B cell (primary cell): ENCODE measurements around the gene SMARCA4. TPM values are rescaled to one million over a fixed set of nuclear protein-coding genes. Genes with fewer than 3 reads are reported as not detected.

ENCODE experiments used
- ATAC-seq: fragments of 200-7000 bp; cut with Tn5 transposase; one replicate; pipeline ENCODE4 v1.10.0; 2021; ENCODE audit warnings: low read depth, mild to moderate bottlenecking, moderate number of reproducible peaks, moderate library complexity
- CTCF ChIA-PET: fragments of 350-600 bp; sonication (Branson Sonifier 250); formaldehyde crosslinking; loops from one replicate; lab custom pipeline; 2021; ENCODE audit warnings: antibody characterized with exemption, inconsistent platforms; lab: Charles Lee
- POLR2A ChIA-PET: fragments of 350-600 bp; sonication (Branson Sonifier 250); formaldehyde crosslinking; loops from one replicate; lab custom pipeline; 2021; ENCODE audit warnings: antibody characterized with exemption; lab: Charles Lee
- DNase-seq: peaks from one replicate; pipeline ENCODE4 v3.0.0; 2013
- H2AFZ ChIP-seq: 2 replicates; pipeline ENCODE4 v1.6.1; 2012; ENCODE audit warnings: mild to moderate bottlenecking, low read depth, low read length; ENCODE audit not compliant: insufficient read depth, poor library complexity, severe bottlenecking
- H3K27ac ChIP-seq, 2 donors: 1 replicate in 1 of 2; 2 replicates in 1 of 2; pipeline ENCODE4 v1.5.1; 2012 to 2013; ENCODE audit warnings: low read length in 2 of 2, mild to moderate bottlenecking in 2 of 2, moderate library complexity in 1 of 2
- H3K27me3 ChIP-seq, 4 experiments: fragments of 200-600 bp in 1 of 4; sonication (generic) in 1 of 4; replicated peaks in 1 of 4; 1 replicate in 2 of 4; 2 replicates in 2 of 4; pipeline versions ENCODE4 v1.6.1 to v1.7.0; 2013 to 2016; ENCODE audit warnings: low read length in 3 of 4, mild to moderate bottlenecking in 2 of 4, mixed read lengths in 1 of 4, moderate library complexity in 1 of 4; ENCODE audit not compliant: insufficient read depth in 4 of 4, control insufficient read depth in 3 of 4; ENCODE audit errors: control extremely low read depth in 1 of 4
- H3K36me3 ChIP-seq, 2 experiments: replicated peaks in 1 of 2; 1 replicate in 1 of 2; 2 replicates in 1 of 2; pipeline versions ENCODE4 v1.6.1 to v1.7.1; 2013; ENCODE audit warnings: low read length in 1 of 2; ENCODE audit not compliant: insufficient read depth in 2 of 2, control insufficient read depth in 1 of 2; ENCODE audit errors: control extremely low read depth in 1 of 2, extremely low read depth in 1 of 2
- H3K4me1 ChIP-seq, 2 donors: fragments of 200-600 bp in 1 of 2; sonication (generic) in 1 of 2; 1 replicate in 1 of 2; 2 replicates in 1 of 2; pipeline versions ENCODE4 v1.5.1 to v1.6.1; 2013 to 2017; ENCODE audit warnings: low read length in 2 of 2; ENCODE audit not compliant: control insufficient read depth in 2 of 2, insufficient read depth in 2 of 2
- H3K4me2 ChIP-seq: replicated peaks from 2 replicates; pipeline ENCODE3; 2012; ENCODE audit warnings: mild to moderate bottlenecking, low read depth, low read length; ENCODE audit not compliant: poor library complexity, severe bottlenecking
- H3K4me3 ChIP-seq, 5 experiments: fragments of 200-600 bp in 1 of 5; sonication (generic) in 1 of 5; 1 replicate in 3 of 5; 2 replicates in 2 of 5; pipeline versions ENCODE4 v1.5.1 to v1.7.0; 2011 to 2016; ENCODE audit warnings: low read length in 4 of 5, mild to moderate bottlenecking in 4 of 5, low read depth in 2 of 5, control low read depth in 1 of 5, moderate library complexity in 1 of 5; ENCODE audit not compliant: insufficient read depth in 1 of 5; ENCODE audit errors: control extremely low read depth in 1 of 5, extremely low read depth in 1 of 5
- H3K79me2 ChIP-seq: fragments of 200-600 bp; sonication (generic); one replicate; pipeline ENCODE4 v1.6.0; 2016; ENCODE audit warnings: low read length; ENCODE audit not compliant: control insufficient read depth, insufficient read depth
- H3K9ac ChIP-seq: fragments of 200-600 bp; sonication (generic); 2 replicates; pipeline ENCODE4 v1.6.1; 2017; ENCODE audit warnings: mild to moderate bottlenecking, low read length, moderate library complexity
- H3K9me3 ChIP-seq, 3 donors: one replicate each; pipeline versions ENCODE4 v1.6.1 to v1.7.1; 2013; ENCODE audit warnings: low read length in 2 of 3; ENCODE audit not compliant: control insufficient read depth in 2 of 3, insufficient read depth in 1 of 3; ENCODE audit errors: control extremely low read depth in 1 of 3
- H4K20me1 ChIP-seq: 2 replicates; pipeline ENCODE4 v1.6.0; 2012; ENCODE audit warnings: mild to moderate bottlenecking, low read length; ENCODE audit not compliant: insufficient read depth, control insufficient read depth, poor library complexity, severe bottlenecking
- H3K27ac Mint-ChIP-seq: one replicate; pipeline ENCODE4 v1.8.0; 2021; ENCODE audit warnings: mixed read lengths
- H3K27me3 Mint-ChIP-seq: one replicate; pipeline ENCODE4 v1.8.0; 2021; ENCODE audit warnings: mixed read lengths
- H3K4me1 Mint-ChIP-seq: one replicate; pipeline ENCODE4 v1.8.0; 2021; ENCODE audit warnings: mixed read lengths
- H3K4me3 Mint-ChIP-seq: one replicate; pipeline ENCODE4 v1.8.0; 2021; ENCODE audit warnings: mixed read lengths
- H3K9me3 Mint-ChIP-seq: one replicate; pipeline ENCODE4 v1.8.0; 2022; ENCODE audit warnings: mixed read lengths; ENCODE audit not compliant: insufficient read depth
- CTCF ChIP-seq: fragments of 200-600 bp; IDR thresholded peaks from one replicate; pipeline ENCODE4 v1.8.0; 2022; ENCODE audit warnings: antibody characterized with exemption, mild to moderate bottlenecking
- EZH2 ChIP-seq: IDR thresholded peaks from 2 replicates; pipeline ENCODE4 v1.6.1; 2012; ENCODE audit warnings: borderline replicate concordance, low read depth, mild to moderate bottlenecking, moderate library complexity, low read length; ENCODE audit not compliant: insufficient read depth, poor library complexity, severe bottlenecking
- WGBS: methylation state at CpG from one replicate; pipeline ENCODE4 v1.1.5; 2013; ENCODE audit warnings: missing lambda C conversion rate; ENCODE audit not compliant: insufficient coverage; 5-methylcytosine and 5-hydroxymethylcytosine counted together
- intact Hi-C: fragments of 100-400 bp; cut with micrococcal nuclease; formaldehyde crosslinking; loops from one replicate; pipeline ENCODE4 v1.10.0; 2022
- polyA plus RNA-seq: library from polyadenylated mRNA; depleted of rRNA; stranded (reverse); fragments of >200 nt; gene quantifications from 2 replicates; pipeline ENCODE4 v1.2.3, GENCODE V29; 2012
- total RNA-seq, 2 donors: library from RNA; stranded (reverse); fragments of 120-200 nt in 1 of 2; gene quantifications; 1 replicate in 1 of 2; 2 replicates in 1 of 2; pipeline versions ENCODE4 v1.2.3 to v1.2.4, GENCODE V29; 2013 to 2022

The SMARCA4 gene
- total and polyA plus RNA-seq, 2 donors (not counting 1 experiment from before 2014, with no cell fraction given) = 49.7 to 82.3 TPM

GRCh38 chr19:10963865-10964264 lies 3.0 kb downstream of the SMARCA4 start:
- Histone ChIP-seq H4K20me1 (peaks cover 30% of the 10 kb centered on the region), H3K27ac (peak overlapping the region in 1 of 2 donors; percentile 1), H3K9me3 (no peaks in the 10 kb centered on the region), H3K36me3 (no peaks in the 10 kb centered on the region), H3K27me3 (no peaks in the 10 kb centered on the region), H2AFZ (no peak overlapping the region), H3K9ac (no peak overlapping the region), H3K4me2 (peak overlapping the region; percentile 43), H3K4me1 (peaks cover 32 to 64% of the 10 kb centered on the region in 2 donors), H3K4me3 (no peak overlapping the region), H3K79me2 (peaks cover 80% of the 10 kb centered on the region)
- no peak overlapping the region for H3K27ac Mint-ChIP-seq
- POLR2A ChIA-PET = no interaction called here
- H3K27me3 Mint-ChIP-seq = no peaks in the 10 kb centered on the region
- no peak overlapping the region for H3K4me3 Mint-ChIP-seq
- intact Hi-C loops = loop anchor here (5.0 kb wide), 1 partner anchor 83 kb away; no protein-coding TSS in a partner anchor
- TF ChIP-seq EZH2 (no peak), CTCF (no peak)
- WGBS = 50% methylated on average over 2 of the region's 4 CpGs
- peaks cover 55% of the 10 kb centered on the region for H3K4me1 Mint-ChIP-seq
- DNase-seq (no peak), ATAC-seq (no peak)
- H3K9me3 Mint-ChIP-seq = no peaks in the 10 kb centered on the region
- CTCF ChIA-PET = interaction anchor here (1.2 kb wide), 1 partner anchor 162 kb away, joined by 3 read pairs; no protein-coding TSS in a partner anchor

- Histone ChIP-seq H3K27ac (no peak overlapping the region), H3K27me3 (no peaks in the 10 kb centered on the region), H3K4me1 (peaks cover 31 to 65% of the 10 kb centered on the region in 2 donors), H2AFZ (no peak overlapping the region), H3K36me3 (no peaks in the 10 kb centered on the region), H3K79me2 (peaks cover 90% of the 10 kb centered on the region), H3K9me3 (no peaks in the 10 kb centered on the region), H3K9ac (no peak overlapping the region), H3K4me2 (no peak overlapping the region), H4K20me1 (peaks cover 38% of the 10 kb centered on the region), H3K4me3 (no peak overlapping the region)
- ATAC-seq (no peak), DNase-seq (no peak)
- intact Hi-C loops = loop anchor here (5.0 kb wide), 1 partner anchor 82 kb away; no protein-coding TSS in a partner anchor
- CTCF ChIA-PET = interaction anchor here (1.1 to 4.6 kb wide), 2 partner anchors 23 to 71 kb away, joined by 4 to 23 read pairs; no protein-coding TSS in a partner anchor
- Mint-ChIP-seq H3K27me3 (no peaks in the 10 kb centered on the region), H3K27ac (no peak overlapping the region), H3K4me1 (peaks cover 57% of the 10 kb centered on the region), H3K4me3 (no peak overlapping the region), H3K9me3 (no peaks in the 10 kb centered on the region)
- 99% methylated on average over 4 of the region's 4 CpGs for WGBS
- TF ChIP-seq EZH2 = no peak
- TF ChIP-seq CTCF = no peak
- POLR2A ChIA-PET = no interaction called here
Measured at GRCh38 chr19:10964903-10965302, 4.1 kb downstream of the SMARCA4 start.
